Measurements from ENCODE around the gene FUOM. TPM values are rescaled to one million over a fixed set of nuclear protein-coding genes. Genes with fewer than 3 reads are reported as not detected.

Gene FUOM
- total and polyA plus RNA-seq, 3 donors from 2014 or later, result 9.5 to 13.6 (median 12.8) TPM

DNA sequence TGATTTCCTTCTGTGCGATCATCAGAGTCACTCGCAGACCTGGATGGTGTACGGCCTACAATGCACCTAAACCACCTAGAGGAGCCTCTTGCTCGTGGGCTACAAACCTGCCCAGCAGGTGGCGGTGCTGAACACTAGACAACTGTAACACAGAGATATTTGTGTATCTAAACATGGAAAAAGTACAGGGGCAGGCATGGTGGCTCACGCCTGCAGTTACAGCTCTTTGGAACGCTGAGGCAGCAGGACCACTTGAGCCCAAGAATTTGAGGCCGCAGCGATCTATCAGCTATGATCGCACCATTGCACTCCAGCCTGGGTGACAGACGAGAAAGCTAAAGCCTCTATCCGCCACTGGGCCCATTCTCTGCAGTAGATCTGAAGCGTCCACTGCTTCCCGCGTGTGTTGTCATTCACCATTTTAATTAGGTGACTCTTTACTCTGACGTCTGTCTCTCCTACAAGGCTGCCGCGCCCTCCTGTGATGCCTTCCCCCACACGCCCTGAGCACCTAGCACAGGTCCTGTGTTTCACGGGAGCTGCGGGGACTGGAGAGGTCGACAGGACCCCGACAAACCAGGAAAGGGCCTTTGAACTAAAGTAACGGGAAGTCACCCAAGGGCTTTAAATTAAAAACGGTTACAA is 49.9 kb downstream of the FUOM start:
- TF ChIP-seq POLR2A (IDR thresholded peaks at IDR 0.05), result no peak
- TF ChIP-seq, protein P1, sequence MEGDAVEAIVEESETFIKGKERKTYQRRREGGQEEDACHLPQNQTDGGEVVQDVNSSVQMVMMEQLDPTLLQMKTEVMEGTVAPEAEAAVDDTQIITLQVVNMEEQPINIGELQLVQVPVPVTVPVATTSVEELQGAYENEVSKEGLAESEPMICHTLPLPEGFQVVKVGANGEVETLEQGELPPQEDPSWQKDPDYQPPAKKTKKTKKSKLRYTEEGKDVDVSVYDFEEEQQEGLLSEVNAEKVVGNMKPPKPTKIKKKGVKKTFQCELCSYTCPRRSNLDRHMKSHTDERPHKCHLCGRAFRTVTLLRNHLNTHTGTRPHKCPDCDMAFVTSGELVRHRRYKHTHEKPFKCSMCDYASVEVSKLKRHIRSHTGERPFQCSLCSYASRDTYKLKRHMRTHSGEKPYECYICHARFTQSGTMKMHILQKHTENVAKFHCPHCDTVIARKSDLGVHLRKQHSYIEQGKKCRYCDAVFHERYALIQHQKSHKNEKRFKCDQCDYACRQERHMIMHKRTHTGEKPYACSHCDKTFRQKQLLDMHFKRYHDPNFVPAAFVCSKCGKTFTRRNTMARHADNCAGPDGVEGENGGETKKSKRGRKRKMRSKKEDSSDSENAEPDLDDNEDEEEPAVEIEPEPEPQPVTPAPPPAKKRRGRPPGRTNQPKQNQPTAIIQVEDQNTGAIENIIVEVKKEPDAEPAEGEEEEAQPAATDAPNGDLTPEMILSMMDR (IDR thresholded peaks at IDR 0.05), result peak; percentile 61 to 77 (median 63)
- Histone ChIP-seq H3K27ac (peak overlapping the region; percentile 87 to 95), H3K4me1 (peaks cover 21% of the 10 kb centered on the region), H3K9me3 (no peaks in the 10 kb centered on the region), H3K27me3 (no peaks in the 10 kb centered on the region), H3K4me3 (peak overlapping the region; percentile 99 to 100), H3K36me3 (ENCODE audit: low read depth, missing control alignments) (no peaks in the 10 kb centered on the region)
- WGBS, 2 donors, result 2 to 4% methylated on average over 24 to 25 of the region's 25 CpGs
- DNase-seq, result peak; percentile 93
- intact Hi-C loops (cut with DNase I; ENCODE audit: low total_unique reads), result no loop called here

DNA sequence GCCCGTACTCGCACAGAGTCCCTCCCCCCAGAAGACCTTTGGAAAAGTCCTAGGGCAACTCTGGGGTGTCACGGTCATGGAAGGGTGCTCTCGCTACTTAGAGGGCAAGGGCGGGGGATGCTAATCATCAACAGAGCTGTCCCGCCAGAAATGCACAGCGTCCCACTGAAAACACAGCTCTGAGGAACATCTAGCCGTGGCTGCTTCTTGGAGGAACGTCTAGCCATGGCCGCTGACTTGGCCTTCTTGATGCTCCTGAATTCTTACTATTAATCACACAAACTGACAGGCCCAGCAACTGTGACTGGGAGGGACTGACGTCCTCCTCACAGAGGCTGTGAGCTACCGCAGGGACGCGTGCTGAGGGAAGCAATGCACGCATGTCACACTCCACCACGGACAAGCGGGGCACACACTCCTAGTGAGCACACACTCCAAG is 50.9 kb downstream of the FUOM start:
- H3K27me3 ChIP-seq, result no peaks in the 10 kb centered on the region
- DNase-seq, result no peak
- TF ChIP-seq, protein P1 (IDR thresholded peaks at IDR 0.05), result no peak
- intact Hi-C loops (cut with DNase I; ENCODE audit: low total_unique reads), result no loop called here
- peaks cover 21% of the 10 kb centered on the region for H3K4me1 ChIP-seq
- H3K9me3 ChIP-seq, result no peaks in the 10 kb centered on the region
- no peak overlapping the region for H3K27ac ChIP-seq
- H3K4me3 ChIP-seq, result no peak overlapping the region
- WGBS, 2 donors, result 80 to 81% methylated on average over 17 of the region's 17 CpGs
- no peaks in the 10 kb centered on the region for H3K36me3 ChIP-seq (ENCODE audit: low read depth, missing control alignments)

DNA sequence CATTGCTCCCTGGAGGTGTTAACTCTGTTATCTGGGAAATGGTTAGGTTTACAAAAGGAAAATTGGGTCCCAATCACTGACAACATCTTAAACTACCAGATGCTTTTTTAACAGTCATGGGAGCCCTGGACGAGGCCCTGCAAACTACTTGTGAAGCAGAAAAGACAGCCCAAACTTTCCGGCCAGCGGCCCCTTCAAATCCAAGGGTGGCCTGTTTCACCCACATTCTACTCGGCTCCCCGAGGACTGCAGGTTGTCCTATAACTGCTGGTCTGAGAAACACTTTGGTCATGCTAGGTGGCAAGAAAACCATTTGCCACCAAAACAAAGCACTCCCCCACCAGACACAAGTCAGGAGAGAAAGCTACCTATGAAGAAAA is 51.7 kb downstream of the FUOM start:
- DNase-seq, result no peak
- H3K27me3 ChIP-seq, result no peaks in the 10 kb centered on the region
- H3K4me1 ChIP-seq, result peaks cover 21% of the 10 kb centered on the region
- TF ChIP-seq, protein P1 (IDR thresholded peaks at IDR 0.05), result no peak
- TF ChIP-seq POLR2A (IDR thresholded peaks at IDR 0.05), result no peak
- H3K4me3 ChIP-seq, result no peak overlapping the region
- WGBS, 2 donors, result 92 to 94% methylated on average over 5 of the region's 5 CpGs
- intact Hi-C loops (cut with DNase I; ENCODE audit: low total_unique reads), result no loop called here
- no peaks in the 10 kb centered on the region for H3K9me3 ChIP-seq
- no peak overlapping the region for H3K27ac ChIP-seq
- no peaks in the 10 kb centered on the region for H3K36me3 ChIP-seq (ENCODE audit: low read depth, missing control alignments)

Small RNA genes within 50 kb of the gene (microRNA-seq; reads per million reads assigned to microRNA genes)
- gene MIR3944 (ENCODE audit: borderline number of aligned reads in 2 of 2, borderline replicate concordance in 1 of 2), result 2.8 to 4.2 reads per million in 2 donors

Small RNA genes within 50 kb of the gene (small RNA-seq; reads per million reads assigned to genes)
- gene AL360181.4, result 0 reads per million in 2 donors
- gene BANF1P2, result 0 reads per million in 2 donors
- 0 reads per million in 2 donors for gene MIR3944

Other genes starting within 250 kb of the FUOM start
- gene KNDC1, start 197.8 kb downstream of the FUOM start, total RNA-seq, result 10 to 100 TPM; 13.3 to 19.8 TPM
- 4.2 TPM for gene KNDC1, start 197.8 kb downstream of the FUOM start, polyA plus RNA-seq (ENCODE audit: insufficient read depth, low read depth, low replicate concordance)
- gene UTF1, start 127.8 kb downstream of the FUOM start, total RNA-seq, result 10 to 100 TPM; 17.2 to 18.6 TPM
- 5.3 TPM for gene UTF1, start 127.8 kb downstream of the FUOM start, polyA plus RNA-seq (ENCODE audit: insufficient read depth, low read depth, low replicate concordance)
- 1 to 10 TPM; 2.2 to 3.5 TPM for gene VENTX, start 120.2 kb downstream of the FUOM start, total RNA-seq
- 1.5 TPM for gene VENTX, start 120.2 kb downstream of the FUOM start, polyA plus RNA-seq (ENCODE audit: insufficient read depth, low read depth, low replicate concordance)
- gene ADAM8, start 81.2 kb downstream of the FUOM start, total RNA-seq, result 10 to 100 TPM; 12.8 to 14.6 TPM
- 3.5 TPM for gene ADAM8, start 81.2 kb downstream of the FUOM start, polyA plus RNA-seq (ENCODE audit: insufficient read depth, low read depth, low replicate concordance)
- 100 to 1,000 TPM in 1 of 2 donors, 10 to 100 TPM in 1; 84.3 to 101 TPM for gene TUBGCP2, start 49.1 kb downstream of the FUOM start, total RNA-seq
- gene TUBGCP2, start 49.1 kb downstream of the FUOM start, polyA plus RNA-seq (ENCODE audit: insufficient read depth, low read depth, low replicate concordance), result 76.0 TPM
- 10 to 100 TPM; 46.5 to 50.5 TPM for gene ZNF511, start 49.1 kb downstream of the FUOM start, total RNA-seq
- gene ZNF511, start 49.1 kb downstream of the FUOM start, polyA plus RNA-seq (ENCODE audit: insufficient read depth, low read depth, low replicate concordance), result 39.6 TPM
- 10 to 100 TPM; 19.2 to 35.5 TPM for gene CALY, start 21.1 kb downstream of the FUOM start, total RNA-seq
- gene CALY, start 21.1 kb downstream of the FUOM start, polyA plus RNA-seq (ENCODE audit: insufficient read depth, low read depth, low replicate concordance), result 4.9 TPM
- gene PRAP1, start 10.6 kb downstream of the FUOM start, total RNA-seq, result 10 to 100 TPM; 10.1 to 24.6 TPM
- 11.3 TPM for gene PRAP1, start 10.6 kb downstream of the FUOM start, polyA plus RNA-seq (ENCODE audit: insufficient read depth, low read depth, low replicate concordance)
- gene ECHS1, start 15.3 kb upstream of the FUOM start, total RNA-seq, result 100 to 1,000 TPM; 104 to 118 TPM
- 118 TPM for gene ECHS1, start 15.3 kb upstream of the FUOM start, polyA plus RNA-seq (ENCODE audit: insufficient read depth, low read depth, low replicate concordance)
- 10 to 100 TPM; 24.8 to 49.5 TPM for gene PAOX, start 21.2 kb upstream of the FUOM start, total RNA-seq
- 91.5 TPM for gene PAOX, start 21.2 kb upstream of the FUOM start, polyA plus RNA-seq (ENCODE audit: insufficient read depth, low read depth, low replicate concordance)
- 10 to 100 TPM; 72.9 to 84.8 TPM for gene MTG1, start 36.1 kb upstream of the FUOM start, total RNA-seq
- 76.1 TPM for gene MTG1, start 36.1 kb upstream of the FUOM start, polyA plus RNA-seq (ENCODE audit: insufficient read depth, low read depth, low replicate concordance)
- gene SPRN, start 66.6 kb upstream of the FUOM start, total RNA-seq, result 1 to 10 TPM; 1.7 to 1.8 TPM
- 2.7 TPM for gene SPRN, start 66.6 kb upstream of the FUOM start, polyA plus RNA-seq (ENCODE audit: insufficient read depth, low read depth, low replicate concordance)
- 10 to 100 TPM; 11.6 to 13.1 TPM for gene SCART1, start 95.9 kb upstream of the FUOM start, total RNA-seq
- 1.6 TPM for gene SCART1, start 95.9 kb upstream of the FUOM start, polyA plus RNA-seq (ENCODE audit: insufficient read depth, low read depth, low replicate concordance)
- gene CYP2E1, start 169.3 kb upstream of the FUOM start, total RNA-seq, result 10 to 100 TPM in 1 of 2 donors, 1 to 10 TPM in 1; 9.6 to 10.2 TPM
- 9.0 TPM for gene CYP2E1, start 169.3 kb upstream of the FUOM start, polyA plus RNA-seq (ENCODE audit: insufficient read depth, low read depth, low replicate concordance)
- 10 to 100 TPM; 43.4 to 78.2 TPM for gene SYCE1, start 207.6 kb upstream of the FUOM start, total RNA-seq
- 139 TPM for gene SYCE1, start 207.6 kb upstream of the FUOM start, polyA plus RNA-seq (ENCODE audit: insufficient read depth, low read depth, low replicate concordance)

Data from testis (tissue), 3 donors.